Activated CD4-positive, alpha-beta T cell treated with anti-CD3 and anti-CD28 coated beads for 36 hours (primary cell): ENCODE results near the gene SMIM43. TPM values are rescaled to one million over a fixed set of nuclear protein-coding genes. Genes with fewer than 3 reads are reported as not detected.

Experiments used
- ATAC-seq: fragments of 200-7000 bp; cut with Tn5 transposase; one replicate; pipeline ENCODE4 v1.10.0; 2021; ENCODE audit warnings: mild to moderate bottlenecking, moderate library complexity
- CTCF ChIA-PET: fragments of 350-600 bp; sonication (Branson Sonifier 250); formaldehyde crosslinking; loops from one replicate; lab custom pipeline; 2021; ENCODE audit warnings: antibody characterized with exemption; lab: Charles Lee
- POLR2A ChIA-PET: fragments of 350-600 bp; sonication (Branson Sonifier 250); formaldehyde crosslinking; loops from one replicate; lab custom pipeline; 2021; ENCODE audit warnings: antibody characterized with exemption, inconsistent platforms; lab: Charles Lee
- DNase-seq: peaks from one replicate; pipeline ENCODE4 v3.0.0-alpha.2; 2020
- H3K27ac Mint-ChIP-seq: one replicate; pipeline ENCODE4 v1.8.0; 2021; ENCODE audit warnings: mixed read lengths
- H3K27me3 Mint-ChIP-seq: one replicate; pipeline ENCODE4 v1.8.0; 2021; ENCODE audit warnings: mixed read lengths
- H3K36me3 Mint-ChIP-seq: one replicate; pipeline ENCODE4 v1.8.0; 2021; ENCODE audit warnings: low read depth, mixed read lengths
- H3K4me1 Mint-ChIP-seq: one replicate; pipeline ENCODE4 v1.8.0; 2021; ENCODE audit warnings: mixed read lengths
- H3K4me3 Mint-ChIP-seq: one replicate; pipeline ENCODE4 v1.8.0; 2021; ENCODE audit warnings: mild to moderate bottlenecking, moderate library complexity, mixed read lengths
- H3K9me3 Mint-ChIP-seq: one replicate; pipeline ENCODE4 v1.8.0; 2021; ENCODE audit warnings: low read depth, mixed read lengths
- intact Hi-C, 2 experiments: fragments of 100-400 bp; cut with DNase I in 1 of 2; cut with micrococcal nuclease in 1 of 2; formaldehyde crosslinking; loops; one replicate each; pipeline versions ENCODE4 v1.14.2 to v1.15.1; 2022 to 2024; cut with DNase I, micrococcal nuclease
- total RNA-seq, 2 experiments: library from RNA; stranded (reverse); gene quantifications; one replicate each; pipeline ENCODE4 v1.2.3, GENCODE V29; 2021

Gene SMIM43
- total RNA-seq, 2 experiments from 2014 or later = not detected

- intact Hi-C loops = no loop called here
- DNase-seq (no peak), ATAC-seq (no peak)
- Mint-ChIP-seq H3K27me3 (peaks cover 37% of the 10 kb centered on the region), H3K36me3 (no peaks in the 10 kb centered on the region), H3K4me1 (no peaks in the 10 kb centered on the region), H3K9me3 (peaks cover 3% of the 10 kb centered on the region), H3K4me3 (no peak overlapping the region), H3K27ac (no peak overlapping the region)
- ChIA-PET POLR2A (no interaction called here), CTCF (no interaction called here)
These were observed 18.2 kb upstream of the SMIM43 start for GRCh38 chr4:121783210-121783609.

DNA sequence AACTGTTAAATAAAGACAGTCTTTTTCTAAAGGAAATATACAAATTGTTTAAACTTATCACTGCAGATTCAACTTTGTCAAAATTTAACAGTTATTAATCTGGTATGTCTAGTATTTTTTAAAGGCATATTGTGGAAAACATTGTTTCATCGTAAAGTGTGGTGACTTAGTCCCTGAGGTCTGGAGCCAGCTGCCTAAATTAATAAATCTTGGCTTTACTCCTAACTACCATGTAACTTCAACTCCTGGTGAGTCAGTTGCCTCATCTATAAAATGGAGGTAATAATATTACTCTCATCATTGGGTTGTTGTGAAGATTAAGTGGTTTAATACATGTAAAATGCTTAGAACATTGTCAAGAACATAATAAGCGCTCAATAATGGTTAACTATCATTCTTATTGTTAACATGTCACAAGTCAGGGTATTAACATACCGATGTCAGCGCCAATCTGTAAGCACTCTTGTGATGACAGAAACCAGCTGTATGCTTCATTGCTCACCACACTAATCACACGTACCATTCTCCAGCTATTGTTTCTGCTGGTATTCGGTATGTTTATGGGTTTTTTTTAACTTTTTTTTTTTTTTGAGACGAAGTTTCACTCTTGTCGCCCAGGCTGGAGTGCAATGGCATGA is 14.1 kb upstream of the SMIM43 start:
- no peaks in the 10 kb centered on the region for H3K4me1 Mint-ChIP-seq
- H3K36me3 Mint-ChIP-seq = no peaks in the 10 kb centered on the region
- DNase-seq = no peak
- no peaks in the 10 kb centered on the region for H3K9me3 Mint-ChIP-seq
- no peak overlapping the region for H3K27ac Mint-ChIP-seq
- intact Hi-C loops = no loop called here
- no peak overlapping the region for H3K4me3 Mint-ChIP-seq
- H3K27me3 Mint-ChIP-seq = peaks cover 22% of the 10 kb centered on the region
- ChIA-PET CTCF (no interaction called here), POLR2A (no interaction called here)
- ATAC-seq = no peak

GRCh38 chr4:121777625-121778024 is 12.7 kb upstream of the SMIM43 start:
- Mint-ChIP-seq H3K36me3 (no peaks in the 10 kb centered on the region), H3K4me1 (no peaks in the 10 kb centered on the region), H3K4me3 (no peak overlapping the region), H3K27me3 (peaks cover 13% of the 10 kb centered on the region), H3K9me3 (no peaks in the 10 kb centered on the region), H3K27ac (no peak overlapping the region)
- POLR2A ChIA-PET = interaction anchor here (0.5 kb wide), 1 partner anchor 30 kb away, joined by 3 read pairs; no protein-coding TSS in a partner anchor
- DNase-seq (no peak), ATAC-seq (no peak)
- intact Hi-C loops = no loop called here
- CTCF ChIA-PET = interaction anchor here (1.4 to 1.8 kb wide), 2 partner anchors 12 to 13 kb away, joined by 3 to 5 read pairs; no protein-coding TSS in a partner anchor

GRCh38 chr4:121776610-121777401 is 11.8 kb upstream of the SMIM43 start:
- H3K9me3 Mint-ChIP-seq = no peaks in the 10 kb centered on the region
- CTCF ChIA-PET = interaction anchor here (0.6 to 1.8 kb wide), 4 partner anchors 13 to 1432 kb away, joined by 3 to 5 read pairs (median 3); no protein-coding TSS in a partner anchor

DNA sequence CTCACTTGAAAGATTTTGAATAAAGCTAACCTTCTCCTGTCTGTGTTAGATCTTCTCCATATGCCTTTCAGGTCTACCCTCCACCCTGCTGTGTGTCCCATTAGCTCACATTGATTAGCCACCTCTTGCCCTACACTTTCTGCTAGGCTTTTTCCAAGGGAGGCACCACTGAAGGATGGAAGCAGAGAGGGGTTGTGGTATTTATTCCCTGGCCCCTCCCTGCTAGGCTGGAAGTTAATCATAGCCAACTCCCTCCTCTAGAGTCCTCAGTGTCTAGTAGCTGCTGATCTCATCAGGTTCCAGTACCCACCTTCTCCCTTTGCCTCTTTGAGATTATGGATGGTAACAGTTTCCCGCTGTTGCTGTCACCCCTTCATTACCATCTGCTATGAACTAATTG is 8.9 kb upstream of the SMIM43 start:
- no peak overlapping the region for H3K4me3 Mint-ChIP-seq
- ChIA-PET POLR2A (no interaction called here), CTCF (interaction anchor here (0.6 kb wide), 1 partner anchor 95 kb away, joined by 3 read pairs; no protein-coding TSS in a partner anchor)
- no peak overlapping the region for H3K27ac Mint-ChIP-seq
- no peak for DNase-seq
- ATAC-seq = no peak
- H3K4me1 Mint-ChIP-seq = no peaks in the 10 kb centered on the region
- H3K27me3 Mint-ChIP-seq = peaks cover 7% of the 10 kb centered on the region
- intact Hi-C loops = no loop called here
- H3K9me3 Mint-ChIP-seq = no peaks in the 10 kb centered on the region
- H3K36me3 Mint-ChIP-seq = no peaks in the 10 kb centered on the region

More at GRCh38 chr4:121776610-121777401, 11.8 kb upstream of the SMIM43 start:
- intact Hi-C loops = no loop called here
- H3K27ac Mint-ChIP-seq = no peak overlapping the region
- H3K4me1 Mint-ChIP-seq = no peaks in the 10 kb centered on the region
- no peaks in the 10 kb centered on the region for H3K36me3 Mint-ChIP-seq
- POLR2A ChIA-PET = no interaction called here
- H3K27me3 Mint-ChIP-seq = peaks cover 14% of the 10 kb centered on the region
- no peak overlapping the region for H3K4me3 Mint-ChIP-seq
- DNase-seq = no peak
- ATAC-seq = no peak

DNA sequence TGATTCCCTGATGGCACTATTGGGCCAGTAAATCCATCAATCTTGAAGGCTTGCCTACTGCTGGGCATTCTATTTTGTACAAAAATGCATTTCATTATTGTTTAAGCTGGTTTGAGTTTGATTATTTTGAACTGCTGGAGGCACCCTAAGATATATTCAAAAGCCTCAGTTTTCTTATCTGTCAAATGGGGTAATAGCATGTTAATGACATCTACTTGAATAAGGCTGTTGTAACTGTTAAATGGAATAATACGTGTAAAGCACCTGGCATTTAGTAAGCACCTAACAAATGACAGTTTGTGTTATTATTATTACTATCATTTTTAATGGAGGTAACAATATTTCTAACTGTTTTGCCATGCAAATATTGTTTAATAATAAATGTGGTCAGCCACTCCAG is 6.9 kb upstream of the SMIM43 start:
- Mint-ChIP-seq H3K27me3 (peaks cover 15% of the 10 kb centered on the region), H3K4me3 (no peak overlapping the region), H3K36me3 (no peaks in the 10 kb centered on the region), H3K9me3 (no peaks in the 10 kb centered on the region), H3K4me1 (no peaks in the 10 kb centered on the region), H3K27ac (no peak overlapping the region)
- ATAC-seq = no peak
- ChIA-PET CTCF (no interaction called here), POLR2A (no interaction called here)
- DNase-seq = no peak
- intact Hi-C loops = no loop called here

DNA sequence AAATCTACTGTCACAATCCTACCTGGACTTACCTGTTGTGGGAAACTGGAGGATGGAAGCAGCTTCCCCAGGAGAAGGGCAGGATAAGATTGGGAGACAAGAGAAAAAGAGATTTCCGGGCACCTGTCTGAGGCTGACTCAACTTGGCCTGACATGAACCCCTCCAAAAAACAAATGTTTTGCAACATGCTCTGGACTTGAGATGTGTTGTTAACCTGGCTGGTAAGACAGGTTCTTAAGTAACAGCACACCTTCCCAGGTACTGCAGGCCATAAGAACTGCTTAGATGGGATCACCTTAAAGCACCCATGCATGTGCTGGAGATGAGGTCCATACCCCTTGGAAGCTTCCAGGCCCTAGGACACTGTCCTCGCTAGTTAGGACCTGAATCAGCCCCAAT is 4.4 kb upstream of the SMIM43 start:
- CTCF ChIA-PET = no interaction called here
- H3K9me3 Mint-ChIP-seq = no peaks in the 10 kb centered on the region
- H3K27ac Mint-ChIP-seq = no peak overlapping the region
- no peaks in the 10 kb centered on the region for H3K36me3 Mint-ChIP-seq
- H3K4me1 Mint-ChIP-seq = peaks cover 6% of the 10 kb centered on the region
- peaks cover 33% of the 10 kb centered on the region for H3K27me3 Mint-ChIP-seq
- POLR2A ChIA-PET = no interaction called here
- no peak for ATAC-seq
- intact Hi-C loops = no loop called here
- no peak for DNase-seq
- no peak overlapping the region for H3K4me3 Mint-ChIP-seq

DNA sequence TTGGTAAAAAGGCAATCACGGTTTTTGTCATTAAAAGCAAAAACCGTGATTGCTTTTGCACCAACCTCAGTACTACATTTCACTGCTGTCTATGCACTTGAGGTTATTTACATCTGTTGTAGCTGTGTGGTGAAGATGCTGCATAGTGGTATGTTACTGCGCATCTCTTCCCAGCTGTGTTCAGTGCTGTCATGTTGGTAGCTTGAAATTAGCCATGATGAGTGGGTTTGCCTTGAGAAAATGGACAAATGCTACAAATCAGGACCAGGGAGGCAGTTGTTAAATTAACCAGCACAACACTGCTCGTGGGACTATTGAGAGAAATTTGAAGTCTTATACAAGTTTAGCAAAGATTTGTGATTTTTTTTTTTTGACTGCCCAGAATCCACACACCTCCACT is 2.2 kb upstream of the SMIM43 start:
- H3K27me3 Mint-ChIP-seq = peaks cover 51% of the 10 kb centered on the region
- H3K4me1 Mint-ChIP-seq = peaks cover 13% of the 10 kb centered on the region
- no peak for ATAC-seq
- no peaks in the 10 kb centered on the region for H3K9me3 Mint-ChIP-seq
- H3K27ac Mint-ChIP-seq = no peak overlapping the region
- intact Hi-C loops = no loop called here
- CTCF ChIA-PET = no interaction called here
- DNase-seq = no peak
- no peak overlapping the region for H3K4me3 Mint-ChIP-seq
- POLR2A ChIA-PET = no interaction called here
- H3K36me3 Mint-ChIP-seq = no peaks in the 10 kb centered on the region

- Mint-ChIP-seq H3K27me3 (peaks cover 57% of the 10 kb centered on the region), H3K9me3 (no peaks in the 10 kb centered on the region), H3K36me3 (no peaks in the 10 kb centered on the region), H3K4me1 (peaks cover 13% of the 10 kb centered on the region), H3K27ac (no peak overlapping the region), H3K4me3 (no peak overlapping the region)
- POLR2A ChIA-PET = no interaction called here
- CTCF ChIA-PET = no interaction called here
- DNase-seq (no peak), ATAC-seq (no peak)
- intact Hi-C loops = no loop called here
These were observed 1.1 kb upstream of the SMIM43 start for GRCh38 chr4:121765971-121766538.

GRCh38 chr4:121765368-121765705 is 373 bp upstream of the SMIM43 start:
- Mint-ChIP-seq H3K4me1 (peaks cover 13% of the 10 kb centered on the region), H3K36me3 (no peaks in the 10 kb centered on the region), H3K27me3 (peaks cover 57% of the 10 kb centered on the region), H3K9me3 (no peaks in the 10 kb centered on the region), H3K27ac (no peak overlapping the region), H3K4me3 (peak overlapping the region; percentile 49)
- CTCF ChIA-PET = no interaction called here
- DNase-seq (no peak), ATAC-seq (no peak)
- intact Hi-C loops = no loop called here
- POLR2A ChIA-PET = no interaction called here

DNA sequence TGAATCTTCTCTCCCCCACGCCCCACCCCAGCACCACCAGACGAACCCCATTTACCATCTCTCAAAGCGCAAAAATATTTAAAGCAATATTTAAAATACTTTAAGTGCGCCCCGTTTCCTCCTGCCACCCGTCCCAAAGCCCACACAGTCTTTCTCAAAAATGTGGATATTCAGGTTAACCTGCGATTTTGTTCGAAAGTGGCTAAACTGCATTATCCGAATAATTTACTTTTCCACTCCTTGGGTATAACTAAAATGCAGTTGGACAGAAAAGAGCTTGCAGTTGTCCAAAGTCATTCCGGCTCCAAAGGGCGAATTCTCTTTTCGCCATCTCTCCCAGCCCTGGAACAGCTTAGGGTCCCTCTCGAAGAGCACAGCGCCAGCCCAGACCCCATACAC is 662 bp downstream of the SMIM43 start:
- Mint-ChIP-seq H3K36me3 (no peaks in the 10 kb centered on the region), H3K4me3 (peak overlapping the region; percentile 37), H3K4me1 (peaks cover 13% of the 10 kb centered on the region), H3K27me3 (peaks cover 57% of the 10 kb centered on the region), H3K27ac (no peak overlapping the region), H3K9me3 (no peaks in the 10 kb centered on the region)
- CTCF ChIA-PET = no interaction called here
- ATAC-seq (no peak), DNase-seq (no peak)
- POLR2A ChIA-PET = no interaction called here
- intact Hi-C loops = no loop called here
